Caco-2 (cell line): ENCODE results near the gene TRAM1L1. TPM values are rescaled to one million over a fixed set of nuclear protein-coding genes. Genes with fewer than 3 reads are reported as not detected.

ENCODE experiments used
- BruUV-seq: library from RNA; stranded (reverse); fragments of 400-500 nt; replicated peaks from 2 replicates; lab custom pipeline; 2021; lab: Mats Ljungman, UMichigan
- CTCF ChIA-PET: fragments of 300-600 bp; sonication (Branson Sonifier 250); formaldehyde crosslinking; loops from one replicate; lab custom pipeline; 2022; ENCODE audit warnings: antibody characterized with exemption; lab: Charles Lee
- POLR2A ChIA-PET: fragments of 300-600 bp; sonication (Branson Sonifier 250); formaldehyde crosslinking; loops from one replicate; lab custom pipeline; 2022; ENCODE audit warnings: antibody characterized with exemption; lab: Charles Lee
- DNase-seq, 2 experiments: peaks; one replicate each; pipeline versions ENCODE4 v3.0.0 to v3.0.0-alpha.2; 2020 to 2022
- H3K27me3 ChIP-seq: replicated peaks from 2 replicates; pipeline ENCODE4 v1.6.0; 2011; ENCODE audit warnings: low read length; ENCODE audit not compliant: control insufficient read depth, insufficient read depth
- H3K36me3 ChIP-seq: 2 replicates; pipeline ENCODE4 v1.5.1; 2011; ENCODE audit warnings: low read length; ENCODE audit not compliant: control insufficient read depth, insufficient read depth
- H3K4me1 ChIP-seq: fragments of 250-450 bp; sonication (Bioruptor Pico); 2 replicates; pipeline ENCODE4 v1.5.1; 2020; ENCODE audit warnings: mild to moderate bottlenecking
- H3K4me3 ChIP-seq: 2 replicates; pipeline ENCODE4 v1.5.1; 2011; ENCODE audit warnings: low read depth, mild to moderate bottlenecking, control low read depth, low read length
- H3K9me3 ChIP-seq: fragments of 250-450 bp; sonication (Bioruptor Pico); 2 replicates; pipeline ENCODE4 v1.5.1; 2020; ENCODE audit warnings: mild to moderate bottlenecking, moderate library complexity
- H3K27ac Mint-ChIP-seq: one replicate; pipeline ENCODE4 v1.8.0; 2022; ENCODE audit warnings: mixed read lengths; ENCODE audit not compliant: unreplicated experiment
- H3K27me3 Mint-ChIP-seq: one replicate; pipeline ENCODE4 v1.8.0; 2022; ENCODE audit warnings: mixed read lengths; ENCODE audit not compliant: insufficient read depth, unreplicated experiment
- H3K36me3 Mint-ChIP-seq: one replicate; pipeline ENCODE4 v1.8.0; 2022; ENCODE audit warnings: mild to moderate bottlenecking, mixed read lengths; ENCODE audit not compliant: insufficient read depth, unreplicated experiment
- H3K4me1 Mint-ChIP-seq: one replicate; pipeline ENCODE4 v1.8.0; 2022; ENCODE audit warnings: low read depth, mixed read lengths; ENCODE audit not compliant: unreplicated experiment
- H3K4me3 Mint-ChIP-seq: one replicate; pipeline ENCODE4 v1.8.0; 2022; ENCODE audit warnings: mild to moderate bottlenecking, moderate library complexity, mixed read lengths; ENCODE audit not compliant: unreplicated experiment
- H3K9me3 Mint-ChIP-seq: one replicate; pipeline ENCODE4 v1.8.0; 2022; ENCODE audit warnings: mixed read lengths; ENCODE audit not compliant: unreplicated experiment
- intact Hi-C: fragments of 100-400 bp; cut with micrococcal nuclease; formaldehyde crosslinking; loops from one replicate; pipeline ENCODE4 v1.10.0; 2022; ENCODE audit not compliant: unreplicated experiment
- total RNA-seq: library from RNA; stranded (reverse); gene quantifications from 2 replicates; pipeline ENCODE4 v1.2.3, GENCODE V29; 2022
- TF ChIP-seq, protein P1 (sequence below), 2 experiments: fragments of 200-600 bp in 1 of 2; IDR thresholded peaks; 1 replicate in 1 of 2; 2 replicates in 1 of 2; pipeline versions ENCODE4 v1.5.1 to v1.8.0; 2011 to 2022; ENCODE audit warnings: antibody characterized with exemption in 1 of 2, control low read depth in 1 of 2, inconsistent platforms in 1 of 2, low read depth in 1 of 2, low read length in 1 of 2, mild to moderate bottlenecking in 1 of 2, moderate library complexity in 1 of 2; ENCODE audit not compliant: insufficient read depth in 1 of 2, severe bottlenecking in 1 of 2, unreplicated experiment in 1 of 2

Gene TRAM1L1
- total RNA-seq, 1 experiment from 2014 or later = 0.48 TPM

DNA sequence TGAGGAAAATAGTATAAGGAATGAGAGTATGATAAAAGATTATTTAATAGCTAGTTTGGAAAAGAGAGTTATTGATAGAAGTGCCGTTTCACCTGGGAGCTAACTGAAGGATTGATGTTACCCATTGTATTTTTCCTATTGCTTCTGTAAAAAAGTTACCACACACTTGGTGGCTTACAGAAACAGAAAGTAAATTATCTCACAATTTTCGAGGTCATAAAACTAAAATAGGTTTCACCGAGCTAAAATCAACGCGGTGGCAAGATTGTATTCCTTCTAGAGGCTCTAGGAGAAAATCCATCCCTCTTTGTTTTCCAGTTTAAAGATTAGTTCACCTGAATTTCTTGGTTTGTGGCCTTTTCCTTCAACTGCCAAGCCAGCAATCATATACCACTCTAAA, 11.1 kb upstream of the TRAM1L1 start:
- POLR2A ChIA-PET = no interaction called here
- Mint-ChIP-seq H3K4me1 (no peaks in the 10 kb centered on the region), H3K4me3 (no peak overlapping the region), H3K27me3 (no peaks in the 10 kb centered on the region), H3K27ac (no peak overlapping the region), H3K9me3 (no peaks in the 10 kb centered on the region), H3K36me3 (no peaks in the 10 kb centered on the region)
- Histone ChIP-seq H3K4me1 (no peaks in the 10 kb centered on the region), H3K4me3 (no peak overlapping the region), H3K9me3 (no peaks in the 10 kb centered on the region), H3K27me3 (no peaks in the 10 kb centered on the region), H3K36me3 (no peaks in the 10 kb centered on the region)
- CTCF ChIA-PET = no interaction called here
- no TSS peak for BruUV-seq
- DNase-seq = no peak
- TF ChIP-seq, protein P1, sequence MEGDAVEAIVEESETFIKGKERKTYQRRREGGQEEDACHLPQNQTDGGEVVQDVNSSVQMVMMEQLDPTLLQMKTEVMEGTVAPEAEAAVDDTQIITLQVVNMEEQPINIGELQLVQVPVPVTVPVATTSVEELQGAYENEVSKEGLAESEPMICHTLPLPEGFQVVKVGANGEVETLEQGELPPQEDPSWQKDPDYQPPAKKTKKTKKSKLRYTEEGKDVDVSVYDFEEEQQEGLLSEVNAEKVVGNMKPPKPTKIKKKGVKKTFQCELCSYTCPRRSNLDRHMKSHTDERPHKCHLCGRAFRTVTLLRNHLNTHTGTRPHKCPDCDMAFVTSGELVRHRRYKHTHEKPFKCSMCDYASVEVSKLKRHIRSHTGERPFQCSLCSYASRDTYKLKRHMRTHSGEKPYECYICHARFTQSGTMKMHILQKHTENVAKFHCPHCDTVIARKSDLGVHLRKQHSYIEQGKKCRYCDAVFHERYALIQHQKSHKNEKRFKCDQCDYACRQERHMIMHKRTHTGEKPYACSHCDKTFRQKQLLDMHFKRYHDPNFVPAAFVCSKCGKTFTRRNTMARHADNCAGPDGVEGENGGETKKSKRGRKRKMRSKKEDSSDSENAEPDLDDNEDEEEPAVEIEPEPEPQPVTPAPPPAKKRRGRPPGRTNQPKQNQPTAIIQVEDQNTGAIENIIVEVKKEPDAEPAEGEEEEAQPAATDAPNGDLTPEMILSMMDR (IDR thresholded peaks at IDR 0.05; ENCODE audit: insufficient read depth in 1 of 2, low read depth in 1 of 2, low read length in 1 of 2, severe bottlenecking in 1 of 2, unreplicated experiment in 1 of 2) = no peak
- intact Hi-C loops = no loop called here

GRCh38 chr4:117093571-117093970, 8.2 kb upstream of the TRAM1L1 start:
- no peak overlapping the region for H3K27ac Mint-ChIP-seq
- BruUV-seq = no TSS peak
- no peaks in the 10 kb centered on the region for H3K27me3 ChIP-seq

DNA sequence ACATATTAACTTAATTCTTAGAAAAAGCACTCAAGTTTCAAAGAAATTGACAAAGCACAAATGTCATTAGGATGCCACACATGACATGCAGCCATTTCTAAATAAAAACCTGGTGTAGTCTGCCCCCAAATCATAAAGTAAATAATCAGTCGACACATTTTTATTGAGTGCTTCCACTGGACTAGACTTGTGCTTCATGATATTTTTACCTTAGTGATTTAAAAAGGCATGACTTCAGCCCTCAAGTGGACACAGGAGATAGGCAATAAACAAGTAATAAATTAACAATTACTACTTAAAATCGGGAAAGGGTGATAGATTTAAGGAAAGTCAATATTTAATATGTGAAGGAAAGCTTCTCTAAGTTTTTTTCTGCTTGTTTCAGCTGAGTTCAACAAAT, 7.6 kb downstream of the TRAM1L1 start:
- no peaks in the 10 kb centered on the region for H3K9me3 Mint-ChIP-seq
- DNase-seq = no peak
- no peaks in the 10 kb centered on the region for H3K27me3 Mint-ChIP-seq
- H3K4me1 ChIP-seq = no peaks in the 10 kb centered on the region
- no peak overlapping the region for H3K4me3 ChIP-seq
- H3K4me1 Mint-ChIP-seq = no peaks in the 10 kb centered on the region
- H3K36me3 Mint-ChIP-seq = no peaks in the 10 kb centered on the region
- BruUV-seq = no TSS peak
- H3K9me3 ChIP-seq = no peaks in the 10 kb centered on the region
- POLR2A ChIA-PET = no interaction called here
- H3K36me3 ChIP-seq = no peaks in the 10 kb centered on the region
- TF ChIP-seq, protein P1 (IDR thresholded peaks at IDR 0.05; ENCODE audit: insufficient read depth in 1 of 2, low read depth in 1 of 2, low read length in 1 of 2, severe bottlenecking in 1 of 2, unreplicated experiment in 1 of 2) = no peak
- H3K4me3 Mint-ChIP-seq = no peak overlapping the region
- no peaks in the 10 kb centered on the region for H3K27me3 ChIP-seq
- intact Hi-C loops = no loop called here
- CTCF ChIA-PET = no interaction called here
- no peak overlapping the region for H3K27ac Mint-ChIP-seq

More at GRCh38 chr4:117093571-117093970, 8.2 kb upstream of the TRAM1L1 start:
- ChIA-PET CTCF (no interaction called here), POLR2A (no interaction called here)
- no peak for DNase-seq
- H3K4me1 Mint-ChIP-seq = no peaks in the 10 kb centered on the region
- intact Hi-C loops = no loop called here
- H3K4me3 ChIP-seq = no peak overlapping the region
- TF ChIP-seq, protein P1 (IDR thresholded peaks at IDR 0.05; ENCODE audit: insufficient read depth in 1 of 2, low read depth in 1 of 2, low read length in 1 of 2, severe bottlenecking in 1 of 2, unreplicated experiment in 1 of 2) = no peak
- H3K4me3 Mint-ChIP-seq = no peak overlapping the region
- no peaks in the 10 kb centered on the region for H3K4me1 ChIP-seq
- no peaks in the 10 kb centered on the region for H3K9me3 Mint-ChIP-seq
- H3K27me3 Mint-ChIP-seq = no peaks in the 10 kb centered on the region
- H3K9me3 ChIP-seq = no peaks in the 10 kb centered on the region
- no peaks in the 10 kb centered on the region for H3K36me3 Mint-ChIP-seq
- H3K36me3 ChIP-seq = no peaks in the 10 kb centered on the region
